ENCODE measurements around the gene CD70. TPM values are rescaled to one million over a fixed set of nuclear protein-coding genes. Genes with fewer than 3 reads are reported as not detected.
"Not testable (repeated sequence)": the region's sequence is repeated elsewhere in the genome, so short reads cannot be mapped to it uniquely, and the experiment has no call there.

Gene CD70, protein sequence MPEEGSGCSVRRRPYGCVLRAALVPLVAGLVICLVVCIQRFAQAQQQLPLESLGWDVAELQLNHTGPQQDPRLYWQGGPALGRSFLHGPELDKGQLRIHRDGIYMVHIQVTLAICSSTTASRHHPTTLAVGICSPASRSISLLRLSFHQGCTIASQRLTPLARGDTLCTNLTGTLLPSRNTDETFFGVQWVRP
- under 1 TPM in 3 of 9 donors, not detected in 6; 0.23 to 0.68 (median 0.37) TPM for total RNA-seq
- polyA plus RNA-seq, result not detected
- long read RNA-seq, donor 1, result 0 reads
- long read RNA-seq, donor 2, result 0 reads
- long read RNA-seq, donor 3, result 0 reads

DNA sequence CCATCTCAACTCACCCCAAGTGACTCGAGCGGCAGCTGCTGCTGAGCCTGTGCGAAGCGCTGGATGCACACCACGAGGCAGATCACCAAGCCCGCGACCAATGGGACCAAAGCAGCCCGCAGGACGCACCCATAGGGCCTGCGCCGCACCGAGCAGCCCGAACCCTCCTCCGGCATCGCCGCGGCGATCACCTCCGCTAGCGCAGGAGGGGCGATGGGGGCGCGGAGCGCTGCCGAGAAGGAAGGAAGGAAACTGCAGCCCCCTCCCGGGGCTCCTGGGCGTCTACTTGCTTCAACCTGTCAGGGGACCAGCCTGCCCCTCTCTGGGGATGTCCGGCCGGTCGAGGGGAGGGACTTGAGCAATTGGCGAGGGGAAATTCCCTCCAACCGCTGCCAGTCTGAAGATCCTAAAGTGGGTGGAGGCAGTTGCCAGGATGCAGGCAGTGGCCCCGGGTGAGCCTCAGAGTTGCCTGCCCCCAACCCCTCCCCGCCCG is at the start of gene CD70:
CD70 (minus strand) TSS at position 324 of the 493 bp plus-strand sequence; CDS start at position 176, 148 bp downstream.
- Histone ChIP-seq H3K4me3 (peak within 1 kb of the TSS in 2 of 12 donors; percentile 12 to 43), H3K36me3 (no peaks in the 10 kb centered on the region), H3K9me3 (no peaks in the 10 kb centered on the region), H3K27me3 (peaks cover 19 to 98% (median 74%) of the 10 kb centered on the region in 9 donors), H3K4me1 (peaks cover 0 to 43% (median 8%) of the 10 kb centered on the region in 12 donors), H3K27ac (no peak within 1 kb of the TSS)
- intact Hi-C loops (cut with DNase I), result no loop called here
- WGBS, 4 donors, result 1 to 2% (median 1%) methylated on average over 35 of the region's 35 CpGs
- TF ChIP-seq POLR2A (IDR thresholded peaks at IDR 0.05), result no peak
- TF ChIP-seq, protein P1, sequence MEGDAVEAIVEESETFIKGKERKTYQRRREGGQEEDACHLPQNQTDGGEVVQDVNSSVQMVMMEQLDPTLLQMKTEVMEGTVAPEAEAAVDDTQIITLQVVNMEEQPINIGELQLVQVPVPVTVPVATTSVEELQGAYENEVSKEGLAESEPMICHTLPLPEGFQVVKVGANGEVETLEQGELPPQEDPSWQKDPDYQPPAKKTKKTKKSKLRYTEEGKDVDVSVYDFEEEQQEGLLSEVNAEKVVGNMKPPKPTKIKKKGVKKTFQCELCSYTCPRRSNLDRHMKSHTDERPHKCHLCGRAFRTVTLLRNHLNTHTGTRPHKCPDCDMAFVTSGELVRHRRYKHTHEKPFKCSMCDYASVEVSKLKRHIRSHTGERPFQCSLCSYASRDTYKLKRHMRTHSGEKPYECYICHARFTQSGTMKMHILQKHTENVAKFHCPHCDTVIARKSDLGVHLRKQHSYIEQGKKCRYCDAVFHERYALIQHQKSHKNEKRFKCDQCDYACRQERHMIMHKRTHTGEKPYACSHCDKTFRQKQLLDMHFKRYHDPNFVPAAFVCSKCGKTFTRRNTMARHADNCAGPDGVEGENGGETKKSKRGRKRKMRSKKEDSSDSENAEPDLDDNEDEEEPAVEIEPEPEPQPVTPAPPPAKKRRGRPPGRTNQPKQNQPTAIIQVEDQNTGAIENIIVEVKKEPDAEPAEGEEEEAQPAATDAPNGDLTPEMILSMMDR (IDR thresholded peaks at IDR 0.05), result no peak
- peak in 1 of 5 donors; percentile 67 for DNase-seq
- ATAC-seq, result no peak

DNA sequence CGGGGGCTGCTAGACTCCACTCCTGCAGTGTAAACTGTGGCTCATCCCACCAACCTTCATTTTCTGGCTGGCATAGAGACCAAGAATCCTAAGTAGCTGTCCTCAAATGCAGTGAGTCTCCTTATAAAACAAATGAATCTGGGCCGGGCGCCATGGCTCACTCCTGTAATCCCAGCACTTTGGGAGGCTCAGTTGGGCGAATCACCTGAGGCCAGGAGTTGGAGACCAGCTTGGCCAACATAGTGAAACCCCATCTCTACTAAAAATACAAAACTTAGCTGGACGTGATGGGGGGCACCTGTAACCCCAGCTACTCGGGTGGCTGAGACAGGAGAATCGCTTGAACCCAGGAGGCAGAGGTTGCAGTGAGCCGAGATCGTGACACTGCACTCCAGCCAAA is 49.4 kb upstream of the CD70 start:
- Histone ChIP-seq H3K27me3 (peaks cover 0 to 28% (median 5%) of the 10 kb centered on the region in 9 donors), H3K4me1 (peaks cover 0 to 19% (median 0%) of the 10 kb centered on the region in 12 donors)
- H3K27ac ChIP-seq, ATAC-seq, H3K4me3 ChIP-seq, H3K36me3 ChIP-seq, H3K9me3 ChIP-seq, DNase-seq: not testable (repeated sequence)
- intact Hi-C loops (cut with DNase I), result loop anchor here in 1 of 10 donors (10.0 kb wide), 1 partner anchor 134 kb away; the partner anchor contains the start of gene VAV1
- WGBS, 4 donors, result 82 to 93% (median 85%) methylated on average over 9 of the region's 9 CpGs

DNA sequence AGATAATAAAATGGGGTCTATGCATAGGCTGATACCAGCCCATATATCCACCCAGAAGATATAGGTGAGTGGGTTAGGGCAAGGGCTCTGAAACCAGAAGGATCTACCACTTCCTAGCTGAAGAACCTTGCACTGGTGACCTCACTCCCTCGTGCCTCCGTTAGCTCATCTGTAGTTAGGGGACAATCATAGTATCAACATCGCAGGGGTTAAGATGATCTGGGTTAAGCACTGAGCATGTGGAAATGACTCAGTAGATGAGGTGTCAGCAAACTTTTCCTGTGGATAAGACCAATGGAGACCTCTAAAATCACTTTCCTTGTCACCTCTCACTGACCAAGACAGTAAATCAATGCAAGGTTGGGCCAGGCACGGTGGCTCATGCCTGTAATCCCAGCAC is 48.5 kb upstream of the CD70 start:
- Histone ChIP-seq H3K27me3 (peaks cover 0 to 20% (median 3%) of the 10 kb centered on the region in 9 donors), H3K36me3 (no peaks in the 10 kb centered on the region), H3K4me1 (peaks cover 0 to 19% (median 0%) of the 10 kb centered on the region in 12 donors), H3K4me3 (no peak overlapping the region), H3K27ac (no peak overlapping the region), H3K9me3 (peaks cover 0 to 2% (median 0%) of the 10 kb centered on the region in 12 donors)
- no peak for ATAC-seq
- TF ChIP-seq POLR2A (IDR thresholded peaks at IDR 0.05), result no peak
- TF ChIP-seq, protein P1 (IDR thresholded peaks at IDR 0.05), result no peak
- DNase-seq, result no peak
- WGBS, 4 donors, result 49 to 77% (median 63%) methylated on average over 4 of the region's 4 CpGs
- intact Hi-C loops (cut with DNase I), result loop anchor here in 3 of 10 donors (10.0 kb wide), 3 partner anchors 95 to 125 kb away; partner anchors contain the start of genes GPR108 (in 1 of the 3), SH2D3A (in 1 of the 3) and TRIP10 (in 1 of the 3)

DNA sequence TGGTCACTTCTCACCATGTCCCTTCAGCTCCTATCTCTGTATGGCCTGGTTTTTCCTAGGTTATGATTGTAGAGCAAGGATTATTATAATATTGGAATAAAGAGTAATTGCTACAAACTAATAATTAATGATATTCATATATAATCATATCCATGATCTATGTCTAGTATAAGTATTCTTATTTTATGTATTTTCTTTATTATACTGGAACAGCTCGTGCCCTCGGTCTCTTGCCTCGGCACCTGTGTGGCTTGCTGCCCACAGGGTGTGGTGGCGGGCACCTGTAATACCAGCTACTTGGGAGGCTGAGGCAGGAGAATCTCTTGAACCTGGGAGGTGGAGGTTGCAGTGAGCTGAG is 42.5 kb upstream of the CD70 start:
- not testable (repeated sequence) for H3K36me3 ChIP-seq, DNase-seq, H3K9me3 ChIP-seq, H3K27ac ChIP-seq, H3K4me3 ChIP-seq, ATAC-seq, H3K4me1 ChIP-seq
- H3K27me3 ChIP-seq, result peaks cover 0 to 21% (median 0%) of the 10 kb centered on the region in 9 donors
- intact Hi-C loops (cut with DNase I), result loop anchor here (1.0 to 10.0 kb wide), 13 partner anchors 101 to 229 kb away; partner anchors contain the start of genes GPR108 (in 3 of the 10), TRIP10 (in 3 of the 10) and SH2D3A (in 2 of the 10)
- TF ChIP-seq, protein P1 (IDR thresholded peaks at IDR 0.05), result peak in 2 of 12 donors; percentile 5
- WGBS, 4 donors, result 76 to 86% (median 85%) methylated on average over 4 of the region's 4 CpGs

All from heart left ventricle (tissue), 16 donors.